GM12874 (cell line): ENCODE data around the gene GPC6.

Experiments
- TF ChIP-seq, protein P1 (sequence below): IDR thresholded peaks from 2 replicates; pipeline ENCODE4 v1.5.1; 2011; ENCODE audit warnings: low read depth, mild to moderate bottlenecking, control low read depth, low read length, moderate library complexity; ENCODE audit not compliant: insufficient read depth

Gene GPC6

DNA sequence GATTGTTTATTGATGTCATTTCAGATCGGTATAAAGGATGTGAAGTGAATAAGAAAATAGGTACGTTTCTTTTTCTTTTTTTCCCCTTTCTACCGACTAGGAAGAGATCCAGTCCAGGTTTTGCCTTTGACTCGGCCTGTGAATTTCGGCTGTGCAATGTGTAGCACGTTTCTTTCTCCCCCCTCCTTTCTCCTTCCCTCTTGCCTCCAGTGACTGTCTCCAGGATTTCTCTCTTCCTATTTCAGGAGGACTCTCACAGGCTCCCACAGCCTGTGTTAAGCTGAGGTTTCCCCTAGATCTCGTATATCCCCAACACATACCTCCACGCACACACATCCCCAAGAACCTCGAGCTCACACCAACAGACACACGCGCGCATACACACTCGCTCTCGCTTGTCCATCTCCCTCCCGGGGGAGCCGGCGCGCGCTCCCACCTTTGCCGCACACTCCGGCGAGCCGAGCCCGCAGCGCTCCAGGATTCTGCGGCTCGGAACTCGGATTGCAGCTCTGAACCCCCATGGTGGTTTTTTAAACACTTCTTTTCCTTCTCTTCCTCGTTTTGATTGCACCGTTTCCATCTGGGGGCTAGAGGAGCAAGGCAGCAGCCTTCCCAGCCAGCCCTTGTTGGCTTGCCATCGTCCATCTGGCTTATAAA, at the start of gene GPC6:
Gene GPC6, plus strand, starts transcription at position 185 of the 657 bp plus-strand sequence.
- TF ChIP-seq, protein P1, sequence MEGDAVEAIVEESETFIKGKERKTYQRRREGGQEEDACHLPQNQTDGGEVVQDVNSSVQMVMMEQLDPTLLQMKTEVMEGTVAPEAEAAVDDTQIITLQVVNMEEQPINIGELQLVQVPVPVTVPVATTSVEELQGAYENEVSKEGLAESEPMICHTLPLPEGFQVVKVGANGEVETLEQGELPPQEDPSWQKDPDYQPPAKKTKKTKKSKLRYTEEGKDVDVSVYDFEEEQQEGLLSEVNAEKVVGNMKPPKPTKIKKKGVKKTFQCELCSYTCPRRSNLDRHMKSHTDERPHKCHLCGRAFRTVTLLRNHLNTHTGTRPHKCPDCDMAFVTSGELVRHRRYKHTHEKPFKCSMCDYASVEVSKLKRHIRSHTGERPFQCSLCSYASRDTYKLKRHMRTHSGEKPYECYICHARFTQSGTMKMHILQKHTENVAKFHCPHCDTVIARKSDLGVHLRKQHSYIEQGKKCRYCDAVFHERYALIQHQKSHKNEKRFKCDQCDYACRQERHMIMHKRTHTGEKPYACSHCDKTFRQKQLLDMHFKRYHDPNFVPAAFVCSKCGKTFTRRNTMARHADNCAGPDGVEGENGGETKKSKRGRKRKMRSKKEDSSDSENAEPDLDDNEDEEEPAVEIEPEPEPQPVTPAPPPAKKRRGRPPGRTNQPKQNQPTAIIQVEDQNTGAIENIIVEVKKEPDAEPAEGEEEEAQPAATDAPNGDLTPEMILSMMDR: no peak

DNA sequence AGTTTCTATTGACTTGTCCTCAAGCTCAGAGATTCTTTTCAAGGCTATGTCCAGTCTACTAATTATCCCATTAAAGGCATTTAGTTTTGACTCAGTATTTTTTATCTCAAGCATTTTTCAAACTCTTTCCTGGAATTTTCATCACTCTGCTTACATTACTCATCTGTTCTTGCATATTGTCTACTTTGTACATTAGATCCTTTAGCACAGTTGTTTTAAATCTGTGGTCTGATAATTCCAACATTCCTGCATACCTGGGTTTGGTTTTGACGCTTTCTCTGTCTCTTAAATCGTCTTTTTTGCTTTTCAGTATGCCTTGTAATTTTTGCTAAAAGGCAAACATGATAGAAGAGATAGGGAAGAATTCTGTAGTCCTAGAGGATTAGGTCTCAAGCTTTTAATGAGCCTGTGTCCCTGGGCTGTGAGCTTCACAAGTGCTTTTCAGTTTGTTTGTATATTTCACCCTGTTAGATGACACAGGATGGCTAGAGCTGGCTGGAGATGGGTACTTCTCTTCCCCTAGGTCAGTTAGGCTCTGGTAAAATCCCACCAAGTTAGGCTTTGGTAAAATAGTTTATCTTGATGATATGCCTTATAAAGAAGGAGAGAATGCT, 46.1 kb upstream of the GPC6 start:
- TF ChIP-seq, protein P1: no peak

DNA sequence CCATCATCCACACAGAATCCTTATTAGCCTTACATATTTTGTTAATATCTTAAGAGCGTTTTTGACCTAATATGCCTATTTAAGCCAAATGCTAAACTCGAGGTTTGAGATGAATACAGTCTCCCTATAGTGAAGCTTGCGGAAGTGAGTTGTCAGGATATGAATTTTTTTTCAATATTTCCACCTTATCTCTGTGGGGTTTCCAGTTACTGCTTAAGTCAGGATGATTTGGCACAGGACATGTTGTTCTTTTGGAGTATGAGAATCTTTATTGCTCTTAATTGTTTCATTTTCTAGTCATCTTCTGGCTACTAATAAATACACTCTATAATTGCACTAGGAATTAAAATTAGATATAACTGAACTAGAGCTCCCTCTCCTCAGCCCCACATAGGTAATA, 44.2 kb upstream of the GPC6 start:
- TF ChIP-seq, protein P1: no peak

DNA sequence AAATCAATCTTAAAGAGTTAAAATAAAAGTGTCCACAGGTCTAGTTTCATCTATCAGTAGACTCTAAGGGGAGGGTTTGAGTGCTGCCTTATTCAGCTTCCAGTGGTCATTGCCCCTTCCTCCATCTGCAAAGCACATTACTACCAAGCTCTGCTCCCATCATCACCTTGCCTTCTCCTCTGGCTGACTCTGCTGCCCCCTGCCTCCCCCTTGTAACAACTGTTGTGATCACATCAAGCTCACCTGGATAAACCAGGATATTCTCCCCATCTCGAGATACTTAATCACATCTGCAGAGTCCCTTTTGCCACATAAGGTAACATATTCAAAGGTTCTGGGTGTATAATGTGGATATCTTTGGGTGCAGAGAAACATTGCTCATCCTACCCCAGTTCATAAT, 43.3 kb upstream of the GPC6 start:
- TF ChIP-seq, protein P1: no peak

DNA sequence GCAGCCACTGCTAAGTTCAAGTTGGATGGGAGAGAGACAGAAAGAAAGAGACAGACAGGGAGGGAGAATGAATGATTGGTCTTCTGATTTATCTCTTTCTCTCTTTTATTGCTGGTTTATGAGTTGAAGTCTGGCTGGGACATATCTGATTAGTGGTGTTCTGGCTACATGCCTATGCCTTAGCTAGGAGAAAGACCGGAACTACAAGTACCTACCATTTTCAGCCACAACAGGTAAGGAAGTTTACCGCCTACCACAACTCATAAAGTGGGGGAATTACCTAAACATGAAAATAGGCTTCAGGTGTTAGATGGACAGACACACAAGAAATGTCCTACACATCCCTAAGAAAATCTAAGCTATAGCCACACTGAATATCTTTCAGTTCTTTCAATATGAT, 36.6 kb upstream of the GPC6 start:
- TF ChIP-seq, protein P1: no peak

DNA sequence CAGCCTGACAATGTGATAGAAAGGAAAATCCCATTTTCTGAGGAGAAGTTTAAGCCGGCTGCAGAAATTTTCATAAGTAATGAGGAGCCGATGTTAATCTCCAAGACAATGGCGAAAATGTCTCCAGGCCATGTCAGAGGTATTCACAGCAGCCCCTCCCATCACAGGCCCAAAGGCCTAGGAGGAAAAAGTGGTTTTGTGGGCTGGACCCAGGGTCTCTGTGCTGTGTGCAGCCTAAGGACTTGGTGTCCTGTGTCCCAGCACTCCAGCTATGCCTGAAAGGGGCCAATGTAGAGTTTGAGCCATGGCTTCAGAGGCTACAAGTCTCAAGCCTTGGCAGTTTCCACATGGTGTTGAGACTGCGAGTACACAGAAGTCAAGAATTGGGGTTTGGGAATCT, 32.9 kb upstream of the GPC6 start:
- TF ChIP-seq, protein P1: no peak

DNA sequence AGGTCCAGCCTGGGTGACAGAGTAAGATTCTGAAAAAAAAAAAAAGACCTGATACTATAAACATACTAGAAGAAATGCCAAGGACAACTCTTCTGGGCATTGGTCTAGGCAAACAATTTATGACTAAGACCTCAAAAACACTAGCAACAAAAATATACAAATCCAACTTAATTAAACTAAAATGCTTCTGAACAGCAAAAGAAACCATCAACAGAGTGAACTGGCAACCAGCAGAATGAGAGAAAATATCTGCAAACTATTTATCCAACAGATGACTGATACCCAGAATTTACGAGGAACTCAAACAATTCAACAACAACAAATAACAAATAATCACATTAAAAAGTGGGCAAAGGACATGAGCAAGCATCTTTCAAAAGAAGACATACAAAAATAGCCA, 26.8 kb upstream of the GPC6 start:
- TF ChIP-seq, protein P1: no peak
